ENCODE results near the gene JHY. TPM values are rescaled to one million over a fixed set of nuclear protein-coding genes. Genes with fewer than 3 reads are reported as not detected.

The JHY gene
- polyA plus RNA-seq, 6 donors from 2014 or later, result 1.4 to 2.7 (median 2.6) TPM; not detected in 1

GRCh38 chr11:122882857-122883645 lies 492 bp downstream of the JHY start:
- H3K9me3 Mint-ChIP-seq, result no peaks in the 10 kb centered on the region
- ATAC-seq (ENCODE audit: low read depth in 2 of 2) (peak; percentile 81), DNase-seq (peak; percentile 40)
- peaks cover 7 to 11% of the 10 kb centered on the region in 2 donors for H3K36me3 Mint-ChIP-seq
- H3K4me1 Mint-ChIP-seq, result peaks cover 10 to 16% (median 13%) of the 10 kb centered on the region in 3 donors
- peaks cover 4 to 27% (median 20%) of the 10 kb centered on the region in 3 donors for H3K27me3 Mint-ChIP-seq
- H3K4me3 Mint-ChIP-seq, result peak overlapping the region; percentile 87 to 93 (median 92)
- H3K27ac Mint-ChIP-seq, result peak overlapping the region; percentile 69 to 95 (median 87)

DNA sequence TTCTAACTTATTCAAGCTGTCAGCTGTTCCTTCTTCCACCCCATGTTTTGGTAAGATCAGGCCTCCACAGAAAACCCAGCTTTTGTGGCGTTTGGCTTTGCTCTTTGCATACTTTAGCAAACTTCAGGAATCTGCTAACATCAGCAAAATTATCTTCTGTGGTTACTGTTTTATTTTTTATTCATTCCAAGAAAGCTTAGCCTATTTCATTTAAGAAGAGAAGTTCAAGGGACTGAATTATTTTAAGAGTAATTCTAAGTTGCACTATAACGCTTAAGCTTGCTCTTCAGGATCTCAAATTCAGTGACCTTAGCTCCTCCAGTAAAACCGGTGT lies 1.1 kb downstream of the JHY start:
- Mint-ChIP-seq H3K36me3 (peaks cover 7 to 12% of the 10 kb centered on the region in 2 donors), H3K4me1 (peaks cover 10 to 17% (median 13%) of the 10 kb centered on the region in 3 donors), H3K27me3 (peaks cover 4 to 27% (median 17%) of the 10 kb centered on the region in 3 donors), H3K9me3 (no peaks in the 10 kb centered on the region), H3K27ac (peak overlapping the region in 5 of 6 donors; percentile 69 to 95 (median 87)), H3K4me3 (peak overlapping the region; percentile 86 to 93 (median 90))
- ATAC-seq (ENCODE audit: low read depth in 2 of 2) (no peak), DNase-seq (no peak)

- peaks cover 7 to 12% of the 10 kb centered on the region in 2 donors for H3K36me3 Mint-ChIP-seq
Observed at GRCh38 chr11:122888162-122888561, 5.6 kb downstream of the JHY start.

GRCh38 chr11:122893131-122893530 lies 10.6 kb downstream of the JHY start:
- Mint-ChIP-seq H3K36me3 (no peaks in the 10 kb centered on the region), H3K4me3 (no peak overlapping the region), H3K9me3 (no peaks in the 10 kb centered on the region), H3K4me1 (peaks cover 0 to 11% (median 10%) of the 10 kb centered on the region in 3 donors), H3K27me3 (no peaks in the 10 kb centered on the region), H3K27ac (no peak overlapping the region)
- DNase-seq (no peak), ATAC-seq (ENCODE audit: low read depth in 2 of 2) (peak in 1 of 2 donors; percentile 48)

More at GRCh38 chr11:122888162-122888561, 5.6 kb downstream of the JHY start:
- no peaks in the 10 kb centered on the region for H3K27me3 Mint-ChIP-seq
- no peak overlapping the region for H3K27ac Mint-ChIP-seq
- ATAC-seq (ENCODE audit: low read depth in 2 of 2) (no peak), DNase-seq (no peak)
- peak overlapping the region in 1 of 8 donors; percentile 4 for H3K4me3 Mint-ChIP-seq
- H3K9me3 Mint-ChIP-seq, result no peaks in the 10 kb centered on the region
- peaks cover 9 to 24% (median 16%) of the 10 kb centered on the region in 3 donors for H3K4me1 Mint-ChIP-seq

GRCh38 chr11:122895563-122895962 lies 13.0 kb downstream of the JHY start:
- H3K27ac Mint-ChIP-seq, result no peak overlapping the region
- H3K4me3 Mint-ChIP-seq, result no peak overlapping the region
- H3K4me1 Mint-ChIP-seq, result peaks cover 0 to 10% (median 10%) of the 10 kb centered on the region in 3 donors

DNA sequence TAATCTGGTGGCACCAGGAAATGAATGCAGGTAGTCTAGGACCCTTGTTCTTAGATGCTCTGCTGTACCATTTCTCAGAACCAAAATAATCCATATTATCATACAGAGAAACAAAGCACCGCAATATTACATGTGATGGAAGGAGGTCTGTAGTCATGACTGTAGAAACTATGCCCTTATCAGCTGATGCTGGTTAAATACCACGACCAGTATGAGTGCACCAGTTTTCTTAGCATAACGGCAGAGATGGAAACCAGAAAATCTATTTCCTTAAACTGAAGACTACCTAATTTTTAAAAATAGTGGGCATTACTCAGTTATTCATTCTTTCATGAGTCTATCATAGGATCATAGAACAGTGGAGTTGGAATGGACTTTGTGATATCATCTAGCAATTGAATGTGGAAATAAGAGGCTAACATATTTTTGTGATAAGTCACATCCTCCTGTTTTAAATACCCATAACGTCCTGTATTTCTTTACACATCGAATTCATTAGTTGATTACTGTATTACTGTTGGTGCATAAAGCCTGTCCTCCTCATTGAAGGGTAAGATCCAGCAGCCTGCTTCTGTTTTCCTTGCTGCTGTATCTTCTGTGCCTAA lies 15.1 kb downstream of the JHY start:
- Mint-ChIP-seq H3K36me3 (no peaks in the 10 kb centered on the region), H3K4me3 (no peak overlapping the region), H3K27me3 (no peaks in the 10 kb centered on the region), H3K4me1 (peaks cover 0 to 7% (median 6%) of the 10 kb centered on the region in 3 donors), H3K9me3 (no peaks in the 10 kb centered on the region), H3K27ac (peak overlapping the region in 1 of 6 donors; percentile 85)
- ATAC-seq (ENCODE audit: low read depth in 2 of 2) (no peak), DNase-seq (no peak)

More at GRCh38 chr11:122895563-122895962, 13.0 kb downstream of the JHY start:
- Mint-ChIP-seq H3K27me3 (no peaks in the 10 kb centered on the region), H3K9me3 (no peaks in the 10 kb centered on the region), H3K36me3 (no peaks in the 10 kb centered on the region)
- ATAC-seq (ENCODE audit: low read depth in 2 of 2) (no peak), DNase-seq (no peak)

DNA sequence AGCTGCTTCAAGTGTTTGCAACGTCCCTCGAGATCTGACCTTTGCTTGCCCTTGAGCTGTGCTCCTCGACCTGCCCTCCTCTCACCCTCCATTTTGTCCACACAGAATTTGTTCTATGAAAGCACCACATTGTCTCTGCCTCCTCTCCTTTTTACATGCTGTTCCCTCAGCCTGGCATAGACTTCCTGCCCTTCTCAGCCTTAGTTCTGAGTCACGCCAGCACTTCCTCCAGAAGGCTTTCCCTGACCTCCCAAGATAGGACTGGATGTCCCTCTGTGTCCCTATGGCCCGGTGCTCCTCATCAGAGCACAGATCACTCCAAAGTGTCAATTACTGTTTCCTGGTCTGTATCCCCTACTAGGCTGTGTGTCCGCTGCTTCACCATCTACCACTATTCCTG lies 16.2 kb downstream of the JHY start:
- ATAC-seq (ENCODE audit: low read depth in 2 of 2) (no peak), DNase-seq (no peak)
- H3K4me3 Mint-ChIP-seq, result no peak overlapping the region
- H3K27ac Mint-ChIP-seq, result peak overlapping the region in 1 of 6 donors; percentile 71
- H3K27me3 Mint-ChIP-seq, result no peaks in the 10 kb centered on the region
- no peaks in the 10 kb centered on the region for H3K36me3 Mint-ChIP-seq
- no peaks in the 10 kb centered on the region for H3K4me1 Mint-ChIP-seq
- H3K9me3 Mint-ChIP-seq, result no peaks in the 10 kb centered on the region

- Mint-ChIP-seq H3K27ac (no peak overlapping the region), H3K36me3 (peaks cover 0 to 5% of the 10 kb centered on the region in 2 donors), H3K9me3 (no peaks in the 10 kb centered on the region), H3K4me3 (no peak overlapping the region), H3K4me1 (no peaks in the 10 kb centered on the region), H3K27me3 (no peaks in the 10 kb centered on the region)
- ATAC-seq (ENCODE audit: low read depth in 2 of 2) (no peak), DNase-seq (no peak)
Observed at GRCh38 chr11:122900587-122901202, 18.1 kb downstream of the JHY start.

DNA sequence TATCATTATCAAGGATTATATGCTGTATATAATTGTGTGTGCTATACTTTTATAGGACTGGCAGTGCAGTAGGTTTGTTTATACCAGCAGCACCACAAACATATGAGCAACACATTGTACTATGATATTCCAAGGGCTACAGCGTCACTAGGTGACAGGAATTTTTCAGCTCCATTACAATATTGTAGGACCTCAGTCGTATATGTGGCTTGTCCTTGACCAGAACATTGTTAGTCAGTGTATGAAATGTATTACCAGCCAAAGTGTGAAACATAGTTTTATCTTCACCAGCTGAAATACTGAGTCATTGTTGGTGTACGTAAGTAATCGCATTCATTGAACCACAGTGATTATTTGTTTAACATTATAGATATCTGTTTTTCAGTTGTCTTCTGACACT lies 20.4 kb downstream of the JHY start:
- DNase-seq, result no peak
- peaks cover 0 to 5% of the 10 kb centered on the region in 2 donors for H3K36me3 Mint-ChIP-seq
- no peak overlapping the region for H3K27ac Mint-ChIP-seq
- H3K27me3 Mint-ChIP-seq, result no peaks in the 10 kb centered on the region
- no peaks in the 10 kb centered on the region for H3K4me1 Mint-ChIP-seq
- no peaks in the 10 kb centered on the region for H3K9me3 Mint-ChIP-seq
- H3K4me3 Mint-ChIP-seq, result no peak overlapping the region
- no peak for ATAC-seq (ENCODE audit: low read depth in 2 of 2)

- Mint-ChIP-seq H3K36me3 (no peaks in the 10 kb centered on the region), H3K9me3 (no peaks in the 10 kb centered on the region), H3K27me3 (no peaks in the 10 kb centered on the region), H3K4me3 (no peak overlapping the region), H3K27ac (no peak overlapping the region), H3K4me1 (no peaks in the 10 kb centered on the region)
- DNase-seq, result no peak
- no peak for ATAC-seq (ENCODE audit: low read depth in 2 of 2)
Observed at GRCh38 chr11:122910775-122911174, 28.2 kb downstream of the JHY start.

GRCh38 chr11:122917311-122917710 lies 34.8 kb downstream of the JHY start:
- no peaks in the 10 kb centered on the region for H3K9me3 Mint-ChIP-seq
- no peaks in the 10 kb centered on the region for H3K36me3 Mint-ChIP-seq
- H3K27ac Mint-ChIP-seq, result no peak overlapping the region
- ATAC-seq (ENCODE audit: low read depth in 2 of 2) (no peak), DNase-seq (no peak)
- H3K4me1 Mint-ChIP-seq, result peaks cover 0 to 4% (median 0%) of the 10 kb centered on the region in 3 donors
- H3K27me3 Mint-ChIP-seq, result no peaks in the 10 kb centered on the region
- no peak overlapping the region for H3K4me3 Mint-ChIP-seq

GRCh38 chr11:122918734-122919133 lies 36.2 kb downstream of the JHY start:
- ATAC-seq (ENCODE audit: low read depth in 2 of 2) (no peak), DNase-seq (no peak)
- Mint-ChIP-seq H3K27ac (peak overlapping the region in 1 of 6 donors; percentile 27), H3K4me3 (no peak overlapping the region), H3K9me3 (no peaks in the 10 kb centered on the region), H3K27me3 (no peaks in the 10 kb centered on the region), H3K36me3 (no peaks in the 10 kb centered on the region), H3K4me1 (peaks cover 0 to 4% (median 0%) of the 10 kb centered on the region in 3 donors)

- no peaks in the 10 kb centered on the region for H3K36me3 Mint-ChIP-seq
- H3K27ac Mint-ChIP-seq, result no peak overlapping the region
- no peak overlapping the region for H3K4me3 Mint-ChIP-seq
- DNase-seq, result no peak
- ATAC-seq (ENCODE audit: low read depth in 2 of 2), result no peak
- H3K9me3 Mint-ChIP-seq, result no peaks in the 10 kb centered on the region
- H3K27me3 Mint-ChIP-seq, result no peaks in the 10 kb centered on the region
- H3K4me1 Mint-ChIP-seq, result peaks cover 0 to 4% (median 0%) of the 10 kb centered on the region in 3 donors
Observed at GRCh38 chr11:122920579-122920978, 38.0 kb downstream of the JHY start.

DNA sequence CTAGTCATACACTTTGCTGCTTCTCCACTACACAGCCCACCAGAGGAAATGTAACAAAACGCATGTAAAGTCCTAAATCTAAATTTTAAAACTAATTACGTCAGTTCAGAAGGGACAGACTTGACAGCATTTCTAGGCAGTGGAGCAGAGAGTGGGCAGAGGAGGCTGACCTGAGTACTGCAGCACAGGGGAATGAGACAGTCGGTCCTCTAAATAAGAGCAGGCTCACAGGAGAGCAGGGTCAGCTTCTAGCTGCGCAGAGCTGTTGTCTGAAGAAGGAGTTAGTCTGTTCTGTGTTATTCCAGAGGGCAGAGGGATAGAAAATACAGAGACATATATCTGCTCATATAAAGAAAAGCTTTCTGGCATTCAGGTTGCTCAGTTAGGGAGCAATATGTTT lies 40.3 kb downstream of the JHY start:
- Mint-ChIP-seq H3K36me3 (no peaks in the 10 kb centered on the region), H3K27me3 (no peaks in the 10 kb centered on the region), H3K4me1 (peaks cover 0 to 4% (median 0%) of the 10 kb centered on the region in 3 donors), H3K9me3 (no peaks in the 10 kb centered on the region), H3K27ac (no peak overlapping the region), H3K4me3 (no peak overlapping the region)
- DNase-seq (no peak), ATAC-seq (ENCODE audit: low read depth in 2 of 2) (no peak)

Data from naive B cell (primary cell).